SHP77 treated with DMSO at 0.1 percent for 48 hours (cell line): Measurements from ENCODE around the gene C7orf57.

ENCODE experiments used
- DNase-seq: peaks from one replicate; lab custom pipeline; 2025; lab: John Stamatoyannopoulos, UW

Gene C7orf57

DNA sequence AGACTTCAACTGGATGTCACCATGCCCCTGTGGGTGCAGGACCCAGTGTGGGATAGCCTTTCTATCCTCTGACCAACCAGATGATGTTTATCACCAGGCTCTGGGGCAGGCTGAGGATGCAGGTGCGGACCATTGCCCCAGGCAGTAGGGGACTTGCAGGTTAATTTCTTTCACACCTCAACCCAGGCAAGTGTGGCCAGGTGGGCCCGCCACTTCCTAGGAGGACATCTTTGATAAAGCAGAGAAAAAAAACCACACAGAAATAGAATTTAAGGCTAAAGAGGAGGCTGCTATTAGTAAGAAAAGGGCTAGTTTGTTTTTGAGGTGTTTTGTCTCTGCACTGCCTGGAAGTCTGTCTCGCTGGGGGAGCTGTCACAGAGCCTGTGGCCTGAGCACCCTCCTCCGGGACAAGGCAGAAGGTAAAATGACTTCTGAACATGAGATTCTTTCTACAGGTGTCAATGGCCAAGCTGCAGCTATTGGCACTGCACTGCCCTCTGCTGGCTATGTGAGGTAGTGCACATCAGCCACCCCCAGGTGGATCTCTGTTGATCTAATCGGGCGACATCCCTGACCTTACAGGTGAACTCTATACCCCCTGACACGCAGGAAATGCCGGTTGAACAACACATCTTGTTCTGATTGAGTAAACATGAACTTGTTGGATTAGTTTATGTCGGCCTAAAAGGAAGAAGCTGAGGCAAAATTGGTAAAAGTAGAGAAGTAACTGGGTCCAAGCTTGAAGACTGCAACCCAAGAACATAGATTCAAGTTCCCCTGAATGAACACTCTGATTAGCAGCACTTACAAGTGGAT, 74.7 kb downstream of the C7orf57 start:
- DNase-seq, result peak; percentile 54

DNA sequence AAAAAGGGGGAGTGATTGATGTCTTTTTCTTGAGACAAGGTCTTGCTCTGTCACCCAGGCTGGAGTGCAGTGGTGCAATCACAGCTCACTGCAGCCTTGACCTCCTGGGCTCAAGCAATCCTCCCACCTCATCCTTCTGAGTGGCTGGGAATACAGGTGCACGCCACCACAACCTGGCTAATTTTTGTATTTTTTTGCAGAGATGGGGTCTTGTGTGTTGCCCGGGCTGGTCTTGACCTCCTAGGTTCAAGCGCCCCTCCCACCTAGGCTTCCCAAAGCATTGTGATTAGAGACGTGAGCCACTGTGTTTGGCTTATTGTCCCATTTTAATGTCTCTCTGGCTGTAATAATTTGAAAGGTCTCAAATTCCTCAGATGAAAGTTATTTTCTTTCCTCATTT, 75.5 kb downstream of the C7orf57 start:
- no peak for DNase-seq
